Measurements from ENCODE around the gene S100A16. TPM values are rescaled to one million over a fixed set of nuclear protein-coding genes. Genes with fewer than 3 reads are reported as not detected.

The S100A16 gene
- total and polyA plus RNA-seq, 4 donors = 70.6 to 182 (median 141) TPM

DNA sequence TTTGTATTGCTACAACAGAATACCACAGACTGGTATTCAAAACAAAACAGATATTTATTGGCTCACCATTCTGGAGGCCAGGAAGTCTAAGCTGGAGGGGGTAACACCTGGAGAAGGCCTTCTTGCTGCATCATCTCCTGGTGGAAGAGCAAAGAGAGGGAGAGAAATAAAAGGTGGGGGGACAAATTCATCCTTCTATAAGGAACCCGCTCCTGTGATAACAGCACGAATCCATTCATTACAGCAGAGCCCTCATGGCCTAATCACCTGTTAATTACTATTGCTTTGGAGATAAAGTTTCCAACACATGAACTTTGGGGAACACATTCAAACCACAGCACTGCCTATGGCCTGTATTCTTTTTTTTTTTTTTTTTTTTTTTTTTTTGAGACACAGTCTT lies 52.7 kb downstream of the S100A16 start:
- Histone ChIP-seq H3K27ac (ENCODE audit: low read depth in 1 of 2, low read length in 1 of 2) (no peak overlapping the region), H3K27me3 (ENCODE audit: control insufficient read depth in 3 of 3, insufficient read depth in 3 of 3, low read length in 2 of 3) (no peaks in the 10 kb centered on the region), H3K9me3 (ENCODE audit: control insufficient read depth in 4 of 4, insufficient read depth in 3 of 4, low read length in 3 of 4) (no peaks in the 10 kb centered on the region), H3K9ac (ENCODE audit: insufficient read depth in 1 of 2, low read length in 2 of 2) (no peak overlapping the region), H3K4me3 (no peak overlapping the region), H3K4me1 (ENCODE audit: control insufficient read depth in 5 of 5, insufficient read depth in 5 of 5, low read length in 5 of 5) (peaks cover 0 to 5% (median 2%) of the 10 kb centered on the region in 5 donors), H3K36me3 (ENCODE audit: control insufficient read depth in 4 of 4, insufficient read depth in 4 of 4, low read length in 4 of 4) (no peaks in the 10 kb centered on the region)
- TF ChIP-seq, protein P1, sequence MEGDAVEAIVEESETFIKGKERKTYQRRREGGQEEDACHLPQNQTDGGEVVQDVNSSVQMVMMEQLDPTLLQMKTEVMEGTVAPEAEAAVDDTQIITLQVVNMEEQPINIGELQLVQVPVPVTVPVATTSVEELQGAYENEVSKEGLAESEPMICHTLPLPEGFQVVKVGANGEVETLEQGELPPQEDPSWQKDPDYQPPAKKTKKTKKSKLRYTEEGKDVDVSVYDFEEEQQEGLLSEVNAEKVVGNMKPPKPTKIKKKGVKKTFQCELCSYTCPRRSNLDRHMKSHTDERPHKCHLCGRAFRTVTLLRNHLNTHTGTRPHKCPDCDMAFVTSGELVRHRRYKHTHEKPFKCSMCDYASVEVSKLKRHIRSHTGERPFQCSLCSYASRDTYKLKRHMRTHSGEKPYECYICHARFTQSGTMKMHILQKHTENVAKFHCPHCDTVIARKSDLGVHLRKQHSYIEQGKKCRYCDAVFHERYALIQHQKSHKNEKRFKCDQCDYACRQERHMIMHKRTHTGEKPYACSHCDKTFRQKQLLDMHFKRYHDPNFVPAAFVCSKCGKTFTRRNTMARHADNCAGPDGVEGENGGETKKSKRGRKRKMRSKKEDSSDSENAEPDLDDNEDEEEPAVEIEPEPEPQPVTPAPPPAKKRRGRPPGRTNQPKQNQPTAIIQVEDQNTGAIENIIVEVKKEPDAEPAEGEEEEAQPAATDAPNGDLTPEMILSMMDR (IDR thresholded peaks at IDR 0.05; ENCODE audit: control extremely low read depth, extremely low read depth) = no peak
- 97 to 100% methylated on average over 2 of the region's 2 CpGs for WGBS, 2 donors
- DNase-seq (no peak), ATAC-seq (ENCODE audit: insufficient read depth, low FRiP score) (no peak)

DNA sequence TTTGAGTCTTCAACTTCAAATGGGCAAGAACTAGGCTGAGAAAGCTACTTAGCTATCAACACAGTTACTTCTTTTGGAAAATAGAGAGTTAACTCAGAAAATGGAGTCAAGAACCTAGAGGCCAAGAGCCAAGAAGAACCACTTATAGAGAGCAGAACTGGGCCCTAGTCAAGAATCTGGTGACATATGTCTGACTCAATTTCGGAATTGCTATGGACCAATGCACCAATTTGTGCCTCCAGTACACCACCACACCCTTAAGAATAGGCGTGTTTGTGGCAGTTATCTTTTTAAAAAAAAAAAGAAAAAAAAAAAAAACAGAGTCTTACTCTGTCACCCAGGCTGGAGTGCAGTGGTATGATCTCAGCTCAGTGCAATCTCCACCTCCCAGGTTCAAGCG lies 55.1 kb downstream of the S100A16 start:
- Histone ChIP-seq H3K27ac (ENCODE audit: low read depth in 1 of 2, low read length in 1 of 2) (no peak overlapping the region), H3K9ac (ENCODE audit: insufficient read depth in 1 of 2, low read length in 2 of 2) (no peak overlapping the region), H3K27me3 (ENCODE audit: control insufficient read depth in 3 of 3, insufficient read depth in 3 of 3, low read length in 2 of 3) (no peaks in the 10 kb centered on the region), H3K4me3 (no peak overlapping the region), H3K9me3 (ENCODE audit: control insufficient read depth in 4 of 4, insufficient read depth in 3 of 4, low read length in 3 of 4) (no peaks in the 10 kb centered on the region), H3K36me3 (ENCODE audit: control insufficient read depth in 4 of 4, insufficient read depth in 4 of 4, low read length in 4 of 4) (no peaks in the 10 kb centered on the region), H3K4me1 (ENCODE audit: control insufficient read depth in 5 of 5, insufficient read depth in 5 of 5, low read length in 5 of 5) (peaks cover 0 to 16% (median 4%) of the 10 kb centered on the region in 5 donors)
- WGBS, 2 donors = 90 to 96% methylated on average over 3 of the region's 3 CpGs
- DNase-seq (no peak), ATAC-seq (ENCODE audit: insufficient read depth, low FRiP score) (no peak)
- TF ChIP-seq, protein P1 (IDR thresholded peaks at IDR 0.05; ENCODE audit: control extremely low read depth, extremely low read depth) = no peak

Other genes starting within 250 kb of the S100A16 start
- gene S100A12, start 237.5 kb downstream of the S100A16 start, total RNA-seq = 10 to 100 TPM; 14.9 to 31.7 TPM
- 1,000 to 10,000 TPM in 1 of 2 donors, 10 to 100 TPM in 1; 43.9 to 1,191 TPM for gene S100A12, start 237.5 kb downstream of the S100A16 start, polyA plus RNA-seq
- 100 to 1,000 TPM in 1 of 2 donors, 10 to 100 TPM in 1; 69.8 to 556 TPM for gene S100A8, start 222.1 kb downstream of the S100A16 start, total RNA-seq
- 1,000 to 10,000 TPM in 1 of 2 donors, 100 to 1,000 TPM in 1; 623 to 6,695 TPM for gene S100A8, start 222.1 kb downstream of the S100A16 start, polyA plus RNA-seq
- gene S100A7A, start 196.6 kb downstream of the S100A16 start, total RNA-seq = not detected
- gene S100A7A, start 196.6 kb downstream of the S100A16 start, polyA plus RNA-seq = not detected
- not detected for gene S100A7, start 152.5 kb downstream of the S100A16 start, total RNA-seq
- under 1 TPM in 1 of 2 donors, not detected in 1; 0.47 TPM for gene S100A7, start 152.5 kb downstream of the S100A16 start, polyA plus RNA-seq
- 1,000 to 10,000 TPM in 1 of 2 donors, 100 to 1,000 TPM in 1; 165 to 1,591 TPM for gene S100A6, start 77.1 kb downstream of the S100A16 start, total RNA-seq
- over 10,000 TPM in 1 of 2 donors, 1,000 to 10,000 TPM in 1; 2,413 to 10,136 TPM for gene S100A6, start 77.1 kb downstream of the S100A16 start, polyA plus RNA-seq
- gene S100A5, start 72.2 kb downstream of the S100A16 start, total RNA-seq = under 1 TPM in 1 of 2 donors, not detected in 1; 0.31 TPM
- gene S100A5, start 72.2 kb downstream of the S100A16 start, polyA plus RNA-seq = under 1 TPM; 0.31 to 0.32 TPM
- gene S100A4, start 67.3 kb downstream of the S100A16 start, total RNA-seq = 100 to 1,000 TPM in 1 of 2 donors, 10 to 100 TPM in 1; 44.0 to 665 TPM
- gene S100A4, start 67.3 kb downstream of the S100A16 start, polyA plus RNA-seq = 1,000 to 10,000 TPM in 1 of 2 donors, 100 to 1,000 TPM in 1; 860 to 2,351 TPM
- 1 to 10 TPM; 3.0 to 5.4 TPM for gene S100A3, start 63.9 kb downstream of the S100A16 start, total RNA-seq
- 1 to 10 TPM; 6.5 to 8.0 TPM for gene S100A3, start 63.9 kb downstream of the S100A16 start, polyA plus RNA-seq
- gene S100A2, start 47.3 kb downstream of the S100A16 start, total RNA-seq = 10 to 100 TPM in 1 of 2 donors, 1 to 10 TPM in 1; 1.1 to 41.2 TPM
- 100 to 1,000 TPM in 1 of 2 donors, 10 to 100 TPM in 1; 68.4 to 261 TPM for gene S100A2, start 47.3 kb downstream of the S100A16 start, polyA plus RNA-seq
- 100 to 1,000 TPM in 1 of 2 donors, 10 to 100 TPM in 1; 78.5 to 150 TPM for gene S100A14, start 3.2 kb upstream of the S100A16 start, total RNA-seq
- 100 to 1,000 TPM; 157 to 326 TPM for gene S100A14, start 3.2 kb upstream of the S100A16 start, polyA plus RNA-seq
- gene S100A13, start 14.4 kb upstream of the S100A16 start, total RNA-seq = 10 to 100 TPM; 36.2 to 92.1 TPM
- 100 to 1,000 TPM in 1 of 2 donors, 10 to 100 TPM in 1; 80.9 to 168 TPM for gene S100A13, start 14.4 kb upstream of the S100A16 start, polyA plus RNA-seq
- gene S100A1, start 15.3 kb upstream of the S100A16 start, total RNA-seq = 1 to 10 TPM in 1 of 2 donors, not detected in 1; 1.8 TPM
- under 1 TPM; 0.31 to 0.91 TPM for gene S100A1, start 15.3 kb upstream of the S100A16 start, polyA plus RNA-seq
- 10 to 100 TPM; 60.5 to 76.6 TPM for gene CHTOP, start 20.9 kb upstream of the S100A16 start, total RNA-seq
- 10 to 100 TPM; 51.2 to 56.3 TPM for gene CHTOP, start 20.9 kb upstream of the S100A16 start, polyA plus RNA-seq
- 10 to 100 TPM; 29.7 to 37.4 TPM for gene SNAPIN, start 45.6 kb upstream of the S100A16 start, total RNA-seq
- 10 to 100 TPM; 26.3 to 38.1 TPM for gene SNAPIN, start 45.6 kb upstream of the S100A16 start, polyA plus RNA-seq
- 100 to 1,000 TPM; 101 to 121 TPM for gene ILF2, start 57.9 kb upstream of the S100A16 start, total RNA-seq
- 100 to 1,000 TPM in 1 of 2 donors, 10 to 100 TPM in 1; 46.7 to 133 TPM for gene ILF2, start 57.9 kb upstream of the S100A16 start, polyA plus RNA-seq
- gene NPR1, start 65.6 kb upstream of the S100A16 start, total RNA-seq = 10 to 100 TPM; 16.7 to 98.9 TPM
- 10 to 100 TPM; 35.9 to 57.7 TPM for gene NPR1, start 65.6 kb upstream of the S100A16 start, polyA plus RNA-seq
- gene INTS3, start 114.9 kb upstream of the S100A16 start, total RNA-seq = 10 to 100 TPM; 63.5 to 70.4 TPM
- 10 to 100 TPM; 31.3 to 38.6 TPM for gene INTS3, start 114.9 kb upstream of the S100A16 start, polyA plus RNA-seq
- 100 to 1,000 TPM in 1 of 2 donors, 10 to 100 TPM in 1; 15.8 to 162 TPM for gene SLC27A3, start 162.3 kb upstream of the S100A16 start, total RNA-seq
- 100 to 1,000 TPM in 1 of 2 donors, 10 to 100 TPM in 1; 53.9 to 223 TPM for gene SLC27A3, start 162.3 kb upstream of the S100A16 start, polyA plus RNA-seq

All from lung (tissue), 12 donors.